H1 (cell line): ENCODE measurements around the gene NRROS. TPM values are rescaled to one million over a fixed set of nuclear protein-coding genes. Genes with fewer than 3 reads are reported as not detected.

Source experiments
- BACH1 ChIP-seq: IDR thresholded peaks from 2 replicates; pipeline ENCODE4 v1.6.1; 2012; ENCODE audit warnings: low read length, improper control_type of control experiment
- CTBP2 ChIP-seq: IDR thresholded peaks from 2 replicates; pipeline ENCODE4 v1.7.0; 2011; ENCODE audit warnings: borderline replicate concordance, mild to moderate bottlenecking, moderate library complexity, mixed read lengths, low read length; ENCODE audit not compliant: insufficient read depth, insufficient read length
- EGR1 ChIP-seq: IDR thresholded peaks from 2 replicates; pipeline ENCODE4 v1.6.1; 2011; ENCODE audit warnings: low read depth, low read length, borderline replicate concordance
- POLR2A ChIP-seq, 2 experiments: IDR thresholded peaks; 1 replicate in 1 of 2; 2 replicates in 1 of 2; pipeline ENCODE4 v1.6.1; 2011; ENCODE audit warnings: low read depth in 2 of 2, low read length in 2 of 2, mild to moderate bottlenecking in 2 of 2; ENCODE audit errors: control extremely low read depth in 1 of 2
- SIN3A ChIP-seq, 2 experiments: IDR thresholded peaks in 1 of 2; conservative IDR thresholded peaks in 1 of 2; 2 replicates each; pipeline ENCODE4 v1.6.1; 2011 to 2012; ENCODE audit warnings: low read length in 2 of 2, improper control_type of control experiment in 1 of 2, low read depth in 1 of 2, mild to moderate bottlenecking in 1 of 2
- SUZ12 ChIP-seq: fragments of 200-600 bp; sonication (generic); IDR thresholded peaks from 2 replicates; pipeline ENCODE4 v1.6.1; 2012; ENCODE audit warnings: mild to moderate bottlenecking, inconsistent platforms, low read length, moderate library complexity, mixed read lengths
- polyA plus RNA-seq, 7 experiments: library from polyadenylated mRNA; depleted of rRNA in 3 of 7; stranded (reverse) in 5 of 7; unstranded in 2 of 7; fragments of >200 nt in 5 of 7; fragments of 200-250 nt in 2 of 7; gene quantifications; 1 replicate in 5 of 7; 2 replicates in 1 of 7; 4 replicates in 1 of 7; pipeline versions ENCODE4 v1.2.1 to v1.2.3, GENCODE V29; 2011 to 2013; ENCODE audit warnings: missing spikeins in 2 of 7, mixed read lengths in 2 of 7
- total RNA-seq: library from RNA; stranded (reverse); fragmentation: NEBNext Ultra II Directional; extraction: Animal tissue kit (Norgen Biotek cat#: 25700); gene quantifications from 2 replicates; pipeline ENCODE4 v1.2.1, GENCODE V29; 2021

NRROS gene
- total and polyA plus RNA-seq, 2 of the 8 experiments (the other 6 are each of a cell fraction or from before 2014, with no cell fraction given): 5.3 to 7.3 TPM

GRCh38 chr3:196609805-196610515, 29.5 kb upstream of the NRROS start (continued):
- TF ChIP-seq BACH1 (no peak), CTBP2 (no peak), POLR2A (IDR thresholded peaks at IDR 0.05; ENCODE audit: control extremely low read depth in 1 of 2, low read depth in 2 of 2, low read length in 2 of 2) (no peak), SIN3A (conservative IDR thresholded peaks at IDR 0.05 in 1 of 2, IDR thresholded peaks at IDR 0.05 in 1 of 2; ENCODE audit: low read depth in 1 of 2, low read length in 2 of 2) (no peak), EGR1 (no peak), SUZ12 (no peak)
